Transverse colon (tissue), 4 donors: ENCODE data around the gene TM4SF20.

Experiments used
- CTCF ChIP-seq, 5 experiments: fragments of 200-600 bp in 3 of 5; fragments of 450-650 bp in 2 of 5; sonication (generic) in 3 of 5; IDR thresholded peaks; 1 replicate in 2 of 5; 2 replicates in 3 of 5; pipeline ENCODE4 v1.5.1; 2016 to 2017; ENCODE audit warnings: antibody characterized with exemption in 5 of 5, inconsistent platforms in 3 of 5, mild to moderate bottlenecking in 2 of 5, moderate library complexity in 1 of 5
- EP300 ChIP-seq: sonication (generic); formaldehyde crosslinking; IDR thresholded peaks from one replicate; pipeline ENCODE4 v1.6.1; 2017; ENCODE audit warnings: antibody characterized with exemption, low read depth
- POLR2A ChIP-seq: fragments of 450-650 bp; IDR thresholded peaks from one replicate; pipeline ENCODE4 v1.6.1; 2016; ENCODE audit warnings: antibody characterized with exemption, mild to moderate bottlenecking, moderate library complexity
- POLR2AphosphoS5 ChIP-seq, 3 donors: sonication (generic); formaldehyde crosslinking; IDR thresholded peaks; one replicate each; pipeline ENCODE4 v1.6.1; 2016; ENCODE audit warnings: antibody characterized with exemption in 3 of 3

- no peak for TF ChIP-seq POLR2AphosphoS5 (IDR thresholded peaks at IDR 0.05)
- no peak for TF ChIP-seq CTCF (IDR thresholded peaks at IDR 0.05)
- TF ChIP-seq POLR2A = no peak
- no peak for TF ChIP-seq EP300
These were observed 41.7 kb downstream of the TM4SF20 start for GRCh38 chr2:227337442-227337841.
